ENCODE data around the gene OLFML3. TPM values are rescaled to one million over a fixed set of nuclear protein-coding genes. Genes with fewer than 3 reads are reported as not detected.
"Not testable (repeated sequence)": the region's sequence is repeated elsewhere in the genome, so short reads cannot be mapped to it uniquely, and the experiment has no call there.

The OLFML3 gene
- total RNA-seq, 1 donor, result 135 TPM

- peak; percentile 36 for DNase-seq (ENCODE audit: low read depth)
- TF ChIP-seq CTCF (IDR thresholded peaks at IDR 0.05; ENCODE audit: insufficient read depth, low read length), result no peak
- no peak overlapping the region for H3K4me3 ChIP-seq (ENCODE audit: low read depth, low read length)
Observed at GRCh38 chr1:114009393-114009792, 30.1 kb downstream of the OLFML3 start.

DNA sequence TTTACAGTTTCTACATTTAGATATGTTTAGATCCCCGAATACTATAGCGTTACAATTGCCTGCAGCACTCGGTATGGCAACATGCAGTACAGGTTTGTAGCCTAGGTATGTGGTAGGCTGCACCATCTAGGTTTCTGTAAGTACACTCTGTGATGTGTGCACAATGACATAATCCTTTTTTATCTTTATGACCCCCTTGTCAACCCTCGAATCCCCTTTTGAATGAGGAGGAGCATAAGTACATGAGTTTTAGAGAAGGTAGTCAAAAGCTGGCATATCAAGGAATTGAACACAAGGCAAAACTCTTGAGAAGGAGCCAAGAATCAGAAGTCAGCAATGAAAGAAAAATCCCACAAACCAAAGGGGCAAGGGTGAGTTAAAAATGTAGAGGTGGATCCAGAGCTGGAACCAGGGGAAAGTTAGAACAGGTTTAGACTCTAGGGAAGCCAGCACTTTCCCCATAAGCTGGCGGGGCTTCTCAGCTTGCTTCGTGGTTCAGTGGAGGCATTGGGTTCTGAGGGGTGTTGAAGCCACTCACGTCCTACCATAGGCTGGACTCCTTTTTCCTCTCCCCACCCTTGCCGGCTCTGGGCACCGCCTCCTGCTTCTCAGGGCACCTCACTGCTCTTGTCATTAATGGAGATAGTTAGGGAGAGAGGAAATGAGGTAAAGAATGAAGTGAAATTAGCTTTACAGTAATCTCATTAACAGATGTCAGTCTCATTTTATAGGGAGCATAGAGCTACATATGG, 31.3 kb downstream of the OLFML3 start:
- no peak overlapping the region for H3K4me3 ChIP-seq (ENCODE audit: low read depth, low read length)
- DNase-seq (ENCODE audit: low read depth), result no peak
- no peak for TF ChIP-seq CTCF (IDR thresholded peaks at IDR 0.05; ENCODE audit: insufficient read depth, low read length)

- TF ChIP-seq CTCF (IDR thresholded peaks at IDR 0.05; ENCODE audit: insufficient read depth, low read length), result no peak
- DNase-seq (ENCODE audit: low read depth), result peak; percentile 37
- no peak overlapping the region for H3K4me3 ChIP-seq (ENCODE audit: low read depth, low read length)
Observed at GRCh38 chr1:114011796-114012195, 32.5 kb downstream of the OLFML3 start.

DNA sequence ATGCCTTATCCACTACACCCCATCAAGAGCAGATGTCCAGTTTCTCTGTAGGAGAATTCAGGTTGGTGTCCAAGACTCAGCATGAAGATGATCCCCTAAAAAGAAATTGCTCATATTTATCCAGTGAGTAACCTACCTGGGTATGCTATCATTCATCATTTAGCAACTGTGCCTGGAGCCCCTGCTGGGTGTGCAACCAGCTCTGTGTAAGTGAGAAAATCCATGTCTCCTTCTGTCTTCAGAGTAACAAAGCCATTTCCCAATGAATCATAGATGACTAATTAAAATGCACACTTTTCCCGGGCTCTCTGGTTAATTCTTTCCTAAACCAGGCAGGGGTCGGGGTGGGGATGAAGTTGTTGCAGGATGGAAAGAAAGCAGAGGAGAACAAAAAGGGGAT, 35.8 kb downstream of the OLFML3 start:
- no peak for DNase-seq (ENCODE audit: low read depth)
- H3K4me3 ChIP-seq (ENCODE audit: low read depth, low read length), result no peak overlapping the region
- no peak for TF ChIP-seq CTCF (IDR thresholded peaks at IDR 0.05; ENCODE audit: insufficient read depth, low read length)

DNA sequence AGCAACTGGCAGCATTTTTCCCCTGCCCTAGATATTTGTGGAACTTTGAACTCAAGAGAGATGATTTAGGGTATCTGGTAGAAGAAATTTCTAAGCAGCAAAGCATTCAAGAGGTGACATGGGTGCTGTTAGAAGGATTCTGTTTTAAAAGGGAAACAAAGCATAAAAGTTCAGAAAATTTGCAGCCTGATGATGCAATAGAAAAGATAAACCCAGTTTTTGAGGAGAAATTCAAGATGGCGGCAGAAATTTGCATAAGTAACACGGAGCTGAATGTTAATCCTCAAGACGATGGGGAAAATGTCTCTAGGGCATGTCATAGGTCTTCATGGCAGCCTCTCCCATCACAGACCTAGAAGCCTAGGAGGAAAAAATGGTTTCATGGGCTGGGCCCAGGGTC, 40.5 kb downstream of the OLFML3 start:
- not testable (repeated sequence) for DNase-seq (ENCODE audit: low read depth); H3K4me3 ChIP-seq (ENCODE audit: low read depth, low read length)

DNA sequence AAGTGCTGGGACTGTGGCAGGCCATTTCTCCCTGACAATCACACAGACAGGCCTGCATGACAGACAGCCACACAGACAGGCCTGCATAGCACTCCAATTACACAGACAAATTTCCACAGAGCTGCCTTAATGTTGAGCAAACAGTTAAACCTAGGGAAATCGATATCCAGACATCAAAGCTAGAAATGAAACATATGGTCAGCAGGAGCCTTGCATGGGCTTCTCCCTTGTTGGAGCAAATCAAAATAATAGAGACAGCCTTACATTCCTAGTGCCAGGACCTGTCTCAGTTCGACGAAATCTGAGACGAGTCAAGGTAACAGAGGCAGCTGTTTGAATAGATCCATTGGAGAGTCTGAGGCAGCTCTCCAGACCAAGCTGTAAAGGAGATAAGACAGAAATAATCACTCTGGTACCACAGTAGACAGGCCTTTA, 42.4 kb downstream of the OLFML3 start:
- H3K4me3 ChIP-seq (ENCODE audit: low read depth, low read length), result no peak overlapping the region
- no peak for DNase-seq (ENCODE audit: low read depth)
- no peak for TF ChIP-seq CTCF (IDR thresholded peaks at IDR 0.05; ENCODE audit: insufficient read depth, low read length)

DNA sequence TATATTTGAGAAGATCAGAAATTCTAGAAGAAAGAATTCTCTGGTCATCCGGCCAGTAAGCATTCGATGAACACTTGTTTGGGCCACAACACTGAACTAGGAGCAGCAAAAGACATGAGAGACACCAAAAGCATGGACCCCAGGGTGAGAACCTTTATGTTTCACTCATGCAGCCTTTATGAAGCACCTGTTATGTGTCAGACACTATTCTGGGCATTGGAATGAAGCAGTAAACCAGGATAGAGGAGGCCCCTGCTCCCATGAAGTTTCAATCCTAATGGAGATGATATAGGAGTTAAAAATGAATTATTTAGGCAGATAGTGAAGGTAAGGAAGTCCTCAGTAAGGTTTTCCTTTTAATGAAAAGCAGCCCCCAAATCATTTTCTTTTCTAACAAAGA, 43.6 kb downstream of the OLFML3 start:
- TF ChIP-seq CTCF (IDR thresholded peaks at IDR 0.05; ENCODE audit: insufficient read depth, low read length), result no peak

More for the DNA sequence above, 43.6 kb downstream of the OLFML3 start:
- no peak overlapping the region for H3K4me3 ChIP-seq (ENCODE audit: low read depth, low read length)
- DNase-seq (ENCODE audit: low read depth), result no peak

All from fibroblast of the aortic adventitia (primary cell).